T-helper 1 cell treated with Interleukin-12 subunit alpha and Interleukin-12 subunit beta and Interleukin-4 antibody, amounts not matched to agents 30 μg/mL and 1 μg/mL, for 36 hours (primary cell): ENCODE data around the gene HES4.
A peak's percentile ranks its signal among the peaks of the same experiment; 100 is the strongest.

Experiments
- H3K27ac Mint-ChIP-seq: one replicate; pipeline ENCODE4 v1.8.0; 2021; ENCODE audit warnings: mild to moderate bottlenecking, mixed read lengths
- H3K27me3 Mint-ChIP-seq: one replicate; pipeline ENCODE4 v1.8.0; 2021; ENCODE audit warnings: low read depth, mixed read lengths
- H3K36me3 Mint-ChIP-seq: one replicate; pipeline ENCODE4 v1.8.0; 2021; ENCODE audit warnings: low read depth, mixed read lengths
- H3K4me1 Mint-ChIP-seq: one replicate; pipeline ENCODE4 v1.8.0; 2021; ENCODE audit warnings: low read depth, mixed read lengths
- H3K4me3 Mint-ChIP-seq: one replicate; pipeline ENCODE4 v1.8.0; 2021; ENCODE audit warnings: mild to moderate bottlenecking, moderate library complexity, mixed read lengths
- H3K9me3 Mint-ChIP-seq: one replicate; pipeline ENCODE4 v1.8.0; 2021; ENCODE audit warnings: mixed read lengths

HES4 gene

GRCh38 chr1:999725-1000356 is at the start of gene HES4:
TSS of gene HES4 (minus strand) at chr1:1000097. CDS start at chr1:999973, 124 bp downstream.
- H3K27me3 Mint-ChIP-seq = peaks cover 50% of the 10 kb centered on the region
- H3K36me3 Mint-ChIP-seq = no peaks in the 10 kb centered on the region
- peaks cover 7% of the 10 kb centered on the region for H3K4me1 Mint-ChIP-seq
- no peaks in the 10 kb centered on the region for H3K9me3 Mint-ChIP-seq
- peak within 1 kb of the TSS; percentile 76 for H3K27ac Mint-ChIP-seq
- H3K4me3 Mint-ChIP-seq = peak within 1 kb of the TSS; percentile 37

- H3K27me3 Mint-ChIP-seq = no peaks in the 10 kb centered on the region
- no peaks in the 10 kb centered on the region for H3K36me3 Mint-ChIP-seq
- no peak overlapping the region for H3K4me3 Mint-ChIP-seq
- no peak overlapping the region for H3K27ac Mint-ChIP-seq
- no peaks in the 10 kb centered on the region for H3K9me3 Mint-ChIP-seq
- H3K4me1 Mint-ChIP-seq = no peaks in the 10 kb centered on the region
Measured at GRCh38 chr1:1048765-1049164, 48.9 kb upstream of the HES4 start.

- no peak overlapping the region for H3K27ac Mint-ChIP-seq
- H3K36me3 Mint-ChIP-seq = no peaks in the 10 kb centered on the region
- H3K4me1 Mint-ChIP-seq = peaks cover 1% of the 10 kb centered on the region
- no peak overlapping the region for H3K4me3 Mint-ChIP-seq
- no peaks in the 10 kb centered on the region for H3K27me3 Mint-ChIP-seq
- H3K9me3 Mint-ChIP-seq = no peaks in the 10 kb centered on the region
Measured at GRCh38 chr1:1047963-1048362, 48.1 kb upstream of the HES4 start.

GRCh38 chr1:1047407-1047806 is 47.5 kb upstream of the HES4 start:
- no peak overlapping the region for H3K27ac Mint-ChIP-seq
- no peaks in the 10 kb centered on the region for H3K9me3 Mint-ChIP-seq

GRCh38 chr1:1046767-1047166 is 46.9 kb upstream of the HES4 start:
- no peaks in the 10 kb centered on the region for H3K9me3 Mint-ChIP-seq
- H3K4me1 Mint-ChIP-seq = peaks cover 2% of the 10 kb centered on the region
- H3K27me3 Mint-ChIP-seq = no peaks in the 10 kb centered on the region

More at GRCh38 chr1:1047407-1047806, 47.5 kb upstream of the HES4 start:
- Mint-ChIP-seq H3K27me3 (no peaks in the 10 kb centered on the region), H3K36me3 (no peaks in the 10 kb centered on the region), H3K4me3 (no peak overlapping the region), H3K4me1 (peaks cover 2% of the 10 kb centered on the region)

GRCh38 chr1:1046243-1046642 is 46.3 kb upstream of the HES4 start:
- H3K36me3 Mint-ChIP-seq = no peaks in the 10 kb centered on the region

More at GRCh38 chr1:1046767-1047166, 46.9 kb upstream of the HES4 start:
- Mint-ChIP-seq H3K27ac (no peak overlapping the region), H3K36me3 (no peaks in the 10 kb centered on the region), H3K4me3 (no peak overlapping the region)

GRCh38 chr1:1045129-1045528 is 45.2 kb upstream of the HES4 start:
- H3K27ac Mint-ChIP-seq = no peak overlapping the region
- H3K4me1 Mint-ChIP-seq = peaks cover 2% of the 10 kb centered on the region
- H3K4me3 Mint-ChIP-seq = no peak overlapping the region
- no peaks in the 10 kb centered on the region for H3K27me3 Mint-ChIP-seq
- H3K36me3 Mint-ChIP-seq = no peaks in the 10 kb centered on the region
- H3K9me3 Mint-ChIP-seq = no peaks in the 10 kb centered on the region

More at GRCh38 chr1:1046243-1046642, 46.3 kb upstream of the HES4 start:
- Mint-ChIP-seq H3K4me3 (no peak overlapping the region), H3K9me3 (no peaks in the 10 kb centered on the region), H3K27me3 (no peaks in the 10 kb centered on the region), H3K27ac (no peak overlapping the region), H3K4me1 (peaks cover 2% of the 10 kb centered on the region)

GRCh38 chr1:1044455-1045078 is 44.7 kb upstream of the HES4 start:
- no peak overlapping the region for H3K27ac Mint-ChIP-seq
- H3K9me3 Mint-ChIP-seq = no peaks in the 10 kb centered on the region
- H3K36me3 Mint-ChIP-seq = no peaks in the 10 kb centered on the region
- H3K4me1 Mint-ChIP-seq = peaks cover 4% of the 10 kb centered on the region
- peaks cover 2% of the 10 kb centered on the region for H3K27me3 Mint-ChIP-seq
- H3K4me3 Mint-ChIP-seq = no peak overlapping the region

GRCh38 chr1:1043921-1044320 is 44.0 kb upstream of the HES4 start:
- Mint-ChIP-seq H3K4me1 (peaks cover 10% of the 10 kb centered on the region), H3K9me3 (no peaks in the 10 kb centered on the region), H3K27me3 (peaks cover 9% of the 10 kb centered on the region), H3K36me3 (no peaks in the 10 kb centered on the region), H3K27ac (no peak overlapping the region), H3K4me3 (no peak overlapping the region)

- Mint-ChIP-seq H3K36me3 (no peaks in the 10 kb centered on the region), H3K27me3 (peaks cover 14% of the 10 kb centered on the region), H3K9me3 (no peaks in the 10 kb centered on the region), H3K4me1 (peaks cover 14% of the 10 kb centered on the region), H3K27ac (no peak overlapping the region), H3K4me3 (no peak overlapping the region)
Measured at GRCh38 chr1:1043411-1043810, 43.5 kb upstream of the HES4 start.

GRCh38 chr1:1042835-1043234 is 42.9 kb upstream of the HES4 start:
- no peaks in the 10 kb centered on the region for H3K9me3 Mint-ChIP-seq
- H3K27ac Mint-ChIP-seq = no peak overlapping the region
- no peak overlapping the region for H3K4me3 Mint-ChIP-seq
- H3K27me3 Mint-ChIP-seq = peaks cover 15% of the 10 kb centered on the region
- peaks cover 16% of the 10 kb centered on the region for H3K4me1 Mint-ChIP-seq
- H3K36me3 Mint-ChIP-seq = no peaks in the 10 kb centered on the region

GRCh38 chr1:1041873-1042272 is 42.0 kb upstream of the HES4 start:
- peaks cover 15% of the 10 kb centered on the region for H3K27me3 Mint-ChIP-seq
- H3K4me3 Mint-ChIP-seq = no peak overlapping the region
- H3K36me3 Mint-ChIP-seq = no peaks in the 10 kb centered on the region
- peaks cover 16% of the 10 kb centered on the region for H3K4me1 Mint-ChIP-seq
- H3K9me3 Mint-ChIP-seq = no peaks in the 10 kb centered on the region
- no peak overlapping the region for H3K27ac Mint-ChIP-seq

- Mint-ChIP-seq H3K9me3 (no peaks in the 10 kb centered on the region), H3K4me3 (no peak overlapping the region), H3K36me3 (no peaks in the 10 kb centered on the region), H3K4me1 (peaks cover 16% of the 10 kb centered on the region), H3K27me3 (peaks cover 15% of the 10 kb centered on the region), H3K27ac (no peak overlapping the region)
Measured at GRCh38 chr1:1041092-1041523, 41.2 kb upstream of the HES4 start.

- Mint-ChIP-seq H3K9me3 (no peaks in the 10 kb centered on the region), H3K27ac (no peak overlapping the region), H3K4me1 (peaks cover 16% of the 10 kb centered on the region), H3K27me3 (peaks cover 15% of the 10 kb centered on the region), H3K36me3 (no peaks in the 10 kb centered on the region), H3K4me3 (peak overlapping the region; percentile 77)
Measured at GRCh38 chr1:1040004-1040991, 40.4 kb upstream of the HES4 start.
